NCI-H1105 treated with DMSO at 0.1 percent for 48 hours (cell line): Measurements from ENCODE around the gene GRID1.

Experiments
- DNase-seq: peaks from one replicate; lab custom pipeline; 2025; lab: John Stamatoyannopoulos, UW

GRID1 gene

DNA sequence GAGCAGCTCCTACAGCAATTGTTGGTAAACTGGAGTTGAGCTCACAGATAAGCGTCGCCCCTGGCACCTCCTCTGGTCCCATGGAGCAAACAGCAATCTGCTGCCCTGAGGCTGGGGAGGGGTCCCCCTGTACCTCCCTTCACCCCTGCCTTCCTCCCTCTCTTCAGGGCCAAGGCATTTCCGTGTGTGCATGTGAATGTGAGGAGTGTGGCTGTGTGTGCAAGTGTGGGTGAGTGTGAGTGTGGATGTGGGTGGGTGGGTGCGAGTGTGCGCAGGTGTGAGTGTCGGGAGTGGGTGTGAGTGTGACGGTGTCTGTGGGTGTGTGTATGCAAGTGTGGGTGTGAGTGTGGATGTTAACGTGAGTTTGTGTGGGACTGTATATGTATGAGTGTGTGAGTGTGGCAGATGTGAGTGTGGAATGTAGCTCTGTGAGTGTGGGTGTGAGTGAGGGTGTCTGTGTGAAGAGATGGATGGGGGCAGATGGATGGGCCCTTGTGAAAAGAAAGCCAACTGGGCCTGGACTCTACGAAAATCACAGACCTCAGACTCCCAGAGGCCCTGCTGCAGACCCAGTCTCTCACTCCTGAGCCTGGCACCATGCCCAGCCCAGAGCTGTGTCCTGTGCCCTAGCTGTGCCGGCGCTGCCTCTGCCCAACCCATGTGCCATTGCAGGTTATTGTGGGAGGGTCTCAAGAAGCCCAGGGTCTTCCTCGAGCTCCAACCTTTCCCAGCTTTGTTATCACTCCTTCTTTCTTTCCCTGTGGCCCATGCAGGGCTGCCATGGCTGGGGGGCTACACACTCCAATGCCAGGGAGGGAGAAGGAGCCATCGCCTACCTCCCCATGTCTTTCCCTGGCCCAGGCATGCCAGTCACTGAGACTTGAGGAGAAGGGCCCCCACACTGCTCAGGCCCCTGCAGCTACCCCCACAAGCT, 73.9 kb downstream of the GRID1 start:
- no peak for DNase-seq

- DNase-seq, result no peak
These were observed 74.8 kb downstream of the GRID1 start for GRCh38 chr10:86291616-86292340.

GRCh38 chr10:86290933-86291615, 75.5 kb downstream of the GRID1 start:
- DNase-seq, result no peak

- DNase-seq, result no peak
These were observed 77.1 kb downstream of the GRID1 start for GRCh38 chr10:86289577-86289868.

DNA sequence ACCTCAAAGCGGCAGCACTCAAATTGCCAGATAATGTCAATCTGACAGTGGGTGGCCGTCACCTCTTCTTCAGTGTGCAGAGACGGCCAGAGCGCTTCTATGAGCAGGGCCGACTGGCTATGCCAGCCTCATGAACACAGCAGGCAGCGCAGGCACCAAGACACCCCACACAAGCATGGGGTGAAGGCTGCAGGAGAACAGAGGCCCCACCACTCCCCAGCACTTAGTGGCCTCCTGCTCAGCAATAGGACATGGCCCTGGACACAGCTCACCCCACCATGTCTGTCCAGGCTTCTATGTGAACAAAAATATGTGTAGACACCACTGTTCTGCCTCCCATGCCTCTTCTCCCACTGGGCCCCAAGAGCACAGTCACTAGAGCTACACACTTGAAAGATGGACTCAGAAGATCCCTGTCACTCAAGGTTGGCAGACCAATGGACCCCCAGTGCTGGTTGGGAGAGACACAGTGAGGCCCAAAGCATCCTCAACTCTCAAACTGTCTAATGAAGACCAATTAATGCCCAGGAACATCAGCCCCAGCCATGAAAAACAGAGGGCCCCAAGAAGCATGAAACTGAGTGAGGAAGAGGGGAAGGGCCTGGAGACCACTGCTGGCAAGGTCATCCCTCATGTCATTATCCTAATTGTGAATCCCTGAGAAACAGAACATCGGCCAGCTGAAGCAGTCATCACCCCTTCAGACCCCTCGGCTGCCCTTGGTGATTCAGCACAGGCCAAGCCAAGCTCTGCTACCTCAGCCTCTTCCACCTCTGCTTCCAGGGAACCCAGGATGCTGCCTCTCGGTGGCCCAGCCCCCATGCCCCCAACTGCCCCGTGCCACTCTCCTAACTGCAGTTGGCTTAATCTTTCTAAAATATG, 77.7 kb downstream of the GRID1 start:
- no peak for DNase-seq

DNA sequence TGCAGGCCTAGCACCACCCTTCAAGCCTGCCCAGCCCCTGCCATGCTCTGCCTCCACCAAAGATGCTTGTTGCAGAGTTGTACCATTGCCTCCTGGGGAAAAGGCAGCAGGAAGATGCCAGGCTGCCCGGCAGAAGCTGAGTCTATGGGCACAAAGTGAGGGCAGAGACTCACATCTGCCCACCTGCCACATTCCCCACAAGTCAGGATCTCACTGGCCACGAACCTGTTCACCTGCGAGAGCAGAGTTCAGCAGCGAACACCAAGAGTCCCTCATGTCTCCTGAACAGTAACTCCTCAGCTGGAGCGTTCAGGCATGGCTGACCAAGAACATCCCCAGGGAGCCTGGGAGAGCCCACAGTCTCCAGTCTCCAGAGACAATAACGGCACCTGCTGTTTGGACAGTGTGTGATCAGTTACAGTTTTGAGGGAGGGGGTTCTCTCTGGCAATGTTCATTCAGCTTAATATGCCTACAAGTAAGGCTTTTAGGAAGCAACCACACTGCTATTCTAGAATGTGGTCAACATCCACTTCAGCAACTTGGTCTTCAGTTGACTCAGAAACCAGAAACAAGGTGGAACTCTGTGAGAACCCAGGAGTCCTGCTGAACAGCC, 78.5 kb downstream of the GRID1 start:
- no peak for DNase-seq

- no peak for DNase-seq
These were observed 79.3 kb downstream of the GRID1 start for GRCh38 chr10:86287110-86287793.

DNA sequence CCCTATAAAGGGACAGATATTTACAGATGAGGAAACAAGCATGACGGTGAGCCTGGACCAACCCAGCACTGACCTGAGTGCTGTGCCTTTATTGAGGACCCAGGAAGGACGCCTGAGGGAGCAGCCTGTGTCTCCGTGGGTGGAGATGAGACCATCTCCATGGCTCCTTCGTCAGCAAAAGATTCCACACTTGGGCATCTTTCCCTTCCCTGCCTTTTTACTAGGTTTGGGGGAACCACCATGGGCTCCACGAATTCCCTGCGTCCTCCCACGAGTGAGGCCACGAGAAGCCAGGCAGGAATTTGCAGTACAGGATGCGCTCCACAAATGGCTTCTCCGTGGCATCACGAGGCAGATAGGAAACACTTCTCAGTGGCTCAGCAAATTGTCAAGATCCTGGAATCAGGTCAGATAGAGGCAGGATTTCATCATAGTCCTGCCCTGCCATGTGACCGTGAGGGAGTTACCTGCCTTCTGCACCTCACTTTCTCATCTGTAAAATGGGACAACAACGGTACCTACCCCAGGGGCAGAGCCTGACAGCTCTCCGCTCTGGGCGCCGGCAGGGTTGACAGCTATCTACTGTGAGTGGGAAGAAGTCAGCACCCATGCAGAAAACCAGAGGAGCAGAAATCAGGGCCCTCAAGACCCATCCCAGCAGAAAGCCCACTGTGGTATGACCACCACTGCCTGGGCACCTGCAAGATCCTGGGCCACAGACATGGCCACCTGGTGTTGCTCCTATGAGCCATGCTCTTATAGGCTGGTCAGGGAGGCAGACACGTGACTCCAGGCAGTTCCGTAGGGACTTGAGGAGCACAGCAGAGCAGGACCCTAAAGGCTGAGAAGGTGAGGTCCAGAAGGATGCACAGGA, 80.1 kb downstream of the GRID1 start:
- DNase-seq, result no peak

DNA sequence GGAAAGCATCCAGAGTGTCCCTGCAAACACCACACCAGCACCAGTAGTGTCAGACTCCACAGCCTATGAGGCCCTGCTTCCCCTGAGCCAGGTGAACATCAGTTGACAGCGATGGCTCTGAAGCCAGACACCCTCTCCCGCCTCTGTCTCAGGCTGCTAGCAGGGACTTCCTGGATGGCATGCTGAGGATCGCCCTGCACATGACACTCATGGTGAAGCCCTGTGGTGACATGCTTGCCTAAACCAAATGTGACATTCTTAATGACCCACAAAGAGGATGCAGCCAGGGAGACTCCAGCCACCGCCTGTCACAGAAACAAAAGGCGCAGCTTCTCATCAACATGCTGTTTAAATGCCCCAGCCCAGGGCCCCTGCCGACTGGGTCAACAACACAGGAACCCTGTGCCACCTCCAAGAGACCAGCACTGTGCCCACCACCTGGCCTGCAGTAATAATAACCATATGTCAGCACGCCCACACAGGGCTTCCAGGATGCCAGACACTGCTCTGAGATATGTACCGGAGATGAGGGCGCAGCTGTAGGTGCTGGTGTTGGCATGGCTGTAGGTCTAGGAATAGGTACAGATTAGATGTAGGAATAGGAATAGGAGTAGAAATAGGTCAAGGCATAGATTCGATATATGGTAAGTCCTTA, 81.3 kb downstream of the GRID1 start:
- no peak for DNase-seq

DNA sequence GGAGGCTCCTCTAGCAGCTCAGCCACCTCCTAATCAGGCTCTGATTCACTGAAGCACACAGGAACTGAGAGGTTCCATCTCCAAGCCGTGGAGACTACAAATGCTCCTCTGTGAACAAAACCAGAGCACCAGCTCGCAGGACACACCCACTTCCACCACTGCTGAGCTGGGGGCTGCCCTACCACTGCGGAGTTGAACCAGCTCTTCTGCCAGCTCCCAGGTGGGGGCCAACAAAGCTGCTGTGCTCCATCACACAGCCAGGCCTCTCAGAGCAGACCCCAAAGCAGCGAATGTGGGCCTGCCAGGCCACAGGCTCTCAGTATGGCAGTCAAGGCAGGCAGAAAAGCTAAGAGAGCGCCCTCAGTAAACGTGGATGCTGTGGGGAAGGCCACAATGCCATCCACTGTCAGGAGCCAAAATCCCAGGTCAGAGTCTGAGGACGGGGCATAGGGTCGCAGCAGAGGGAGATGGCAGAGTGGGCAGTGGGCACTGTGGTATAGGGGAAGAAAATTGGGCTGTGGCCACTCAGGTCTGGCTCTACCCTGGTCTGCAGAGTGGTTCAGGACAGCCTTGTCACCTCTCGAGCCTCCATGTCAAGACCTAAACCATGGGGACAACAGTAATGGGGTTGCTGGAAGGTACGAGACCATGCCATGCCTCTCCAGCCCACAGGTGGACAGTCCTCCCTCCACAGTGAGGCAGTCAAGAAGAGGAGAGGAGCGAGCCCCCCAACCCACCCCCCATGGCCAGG, 82.1 kb downstream of the GRID1 start:
- no peak for DNase-seq

DNA sequence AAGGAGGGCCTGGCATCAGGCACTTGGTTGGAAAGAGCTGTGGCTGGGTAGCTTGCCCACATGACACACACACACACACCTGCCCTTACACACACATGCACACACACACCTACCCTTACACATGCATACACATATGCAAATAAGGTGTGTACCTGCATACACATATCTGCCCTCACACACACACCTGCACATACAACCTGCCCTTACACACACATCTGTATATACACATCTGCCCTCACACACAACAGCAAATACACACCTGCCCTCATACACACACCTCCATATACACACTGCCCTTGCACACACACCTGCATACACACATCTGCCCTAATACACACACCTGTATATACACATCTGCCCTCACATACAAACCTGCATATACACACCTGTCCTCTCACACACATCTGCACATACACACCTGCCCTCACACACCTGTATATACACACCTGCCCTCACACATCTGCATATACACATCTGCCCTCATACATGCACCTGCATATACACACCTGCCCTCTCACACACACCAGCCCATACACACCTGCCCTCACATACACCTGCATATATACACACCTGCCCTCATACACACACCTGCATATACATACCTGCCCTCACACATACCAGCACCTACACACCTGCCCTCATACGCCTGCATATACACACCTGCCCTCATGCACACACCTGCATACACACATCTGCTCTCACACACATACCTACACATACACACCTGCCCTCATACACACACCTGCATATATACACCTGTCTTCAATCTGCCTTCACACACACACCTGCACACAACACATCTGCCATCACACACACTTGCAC, 82.9 kb downstream of the GRID1 start:
- no peak for DNase-seq

DNA sequence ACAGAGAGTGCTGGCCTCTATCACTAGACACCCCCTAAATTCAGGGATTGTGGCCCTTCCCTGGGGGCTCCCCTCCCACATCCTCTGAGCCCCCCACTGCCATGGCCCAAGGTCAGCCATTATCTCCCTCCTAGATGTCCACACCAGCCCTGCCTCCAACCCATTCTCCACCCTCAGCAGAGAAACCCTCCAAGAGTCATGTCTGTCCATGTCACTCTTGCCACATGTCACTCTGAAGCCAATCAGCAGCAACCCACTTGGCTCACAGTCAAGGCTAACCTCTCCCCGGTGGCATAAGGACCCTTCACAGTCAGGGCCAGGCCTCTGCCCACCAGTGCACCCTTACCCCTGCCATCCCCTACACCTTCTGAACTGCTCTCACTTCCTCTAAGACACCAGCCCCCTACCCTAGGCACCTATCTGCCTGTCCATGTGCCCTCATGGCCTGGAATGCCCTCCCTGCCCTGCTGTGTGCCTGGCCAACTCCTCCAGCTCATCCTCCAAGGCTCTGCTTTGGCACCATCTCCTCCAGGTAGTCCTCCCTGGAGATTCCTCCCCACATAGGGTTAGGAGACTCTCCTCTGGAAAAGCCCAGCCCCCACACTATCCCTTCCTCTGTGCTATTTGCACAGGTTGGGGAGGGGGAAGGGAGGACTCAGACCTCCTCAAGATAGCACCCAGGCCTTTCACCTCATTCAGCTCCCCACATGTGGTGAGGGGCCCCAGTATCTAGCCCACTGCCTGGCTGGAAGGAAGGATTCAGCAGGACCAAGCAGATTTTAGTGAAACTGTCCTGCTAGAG, 83.7 kb downstream of the GRID1 start:
- DNase-seq, result no peak

- DNase-seq, result no peak
These were observed 85.2 kb downstream of the GRID1 start for GRCh38 chr10:86281396-86281795.

- DNase-seq, result no peak
These were observed 97.3 kb downstream of the GRID1 start for GRCh38 chr10:86269332-86269731.

DNA sequence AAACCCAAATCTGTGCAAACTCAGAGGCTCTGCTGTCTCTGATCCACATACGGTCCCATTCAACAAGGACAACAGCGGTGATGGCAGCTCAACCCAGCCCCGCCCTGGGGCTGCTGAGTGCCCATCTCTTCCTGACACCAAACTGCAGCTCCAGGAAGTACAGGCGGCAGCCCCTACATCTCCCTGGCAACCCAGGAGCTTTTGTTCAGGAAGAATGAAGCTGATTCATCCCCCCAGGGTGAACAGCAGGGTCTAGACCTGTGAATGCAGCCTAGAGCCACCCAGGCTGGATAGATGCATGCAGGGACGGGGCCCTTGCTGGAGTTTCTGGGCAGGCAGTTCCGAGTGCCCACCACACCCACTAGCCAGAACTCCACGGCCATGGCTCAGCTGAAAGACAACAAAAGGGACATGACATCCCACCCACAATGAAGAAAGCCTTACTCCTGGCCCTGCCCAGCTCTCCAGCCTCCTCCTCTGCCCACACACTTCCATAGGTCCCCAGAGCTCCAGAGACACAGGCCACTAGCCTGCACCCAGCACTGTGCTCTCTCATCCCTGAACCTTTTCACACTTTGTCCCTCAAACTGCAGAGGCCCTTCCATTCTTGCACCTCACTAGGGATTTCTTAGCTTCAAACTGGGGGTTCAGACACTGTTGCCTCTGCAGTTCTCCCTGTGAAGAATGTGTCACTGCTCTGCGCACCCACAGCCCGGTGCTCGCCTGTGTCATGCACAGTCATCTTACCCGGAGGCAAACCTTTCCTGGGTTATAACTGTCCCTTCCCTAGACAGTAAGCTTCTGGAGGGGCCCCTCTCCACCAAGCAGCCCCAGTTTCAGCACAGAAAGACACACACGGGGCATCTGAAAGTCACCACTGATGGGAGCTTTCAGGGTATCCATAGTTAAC, 99.1 kb downstream of the GRID1 start:
- no peak for DNase-seq
